HG03432 (cell line): Measurements from ENCODE around the gene NCOA5.
A peak's percentile ranks its signal among the peaks of the same experiment; 100 is the strongest.

Experiments used
- ATAC-seq: cut with Tn5 transposase; IDR thresholded peaks from one replicate; pipeline ENCODE4 v1.9.1; 2021; ENCODE audit warnings: mild to moderate bottlenecking, moderate library complexity; ENCODE audit not compliant: unreplicated experiment

Gene NCOA5

GRCh38 chr20:46089417-46090388 lies at the start of gene NCOA5:
TSS of gene NCOA5 (minus strand) at chr20:46089962. CDS start at chr20:46079424, 10,538 bp downstream.
- ATAC-seq: peak; percentile 81

GRCh38 chr20:46139266-46139889 lies 49.6 kb upstream of the NCOA5 start:
- no peak for ATAC-seq

- no peak for ATAC-seq
These were observed 48.1 kb upstream of the NCOA5 start for GRCh38 chr20:46137816-46138215.

GRCh38 chr20:46135856-46136633 lies 46.3 kb upstream of the NCOA5 start:
- ATAC-seq: no peak

GRCh38 chr20:46134716-46135115 lies 45.0 kb upstream of the NCOA5 start:
- ATAC-seq: no peak

GRCh38 chr20:46133886-46134654 lies 44.3 kb upstream of the NCOA5 start:
- ATAC-seq: no peak

- peak; percentile 49 for ATAC-seq
These were observed 43.0 kb upstream of the NCOA5 start for GRCh38 chr20:46132705-46133120.

GRCh38 chr20:46131396-46131795 lies 41.6 kb upstream of the NCOA5 start:
- ATAC-seq: no peak

GRCh38 chr20:46130534-46130933 lies 40.8 kb upstream of the NCOA5 start:
- ATAC-seq: no peak

GRCh38 chr20:46129955-46130481 lies 40.3 kb upstream of the NCOA5 start:
- ATAC-seq: no peak

- no peak for ATAC-seq
These were observed 38.8 kb upstream of the NCOA5 start for GRCh38 chr20:46128310-46129151.

GRCh38 chr20:46127396-46128010 lies 37.7 kb upstream of the NCOA5 start:
- no peak for ATAC-seq

- ATAC-seq: no peak
These were observed 36.8 kb upstream of the NCOA5 start for GRCh38 chr20:46126440-46127056.

GRCh38 chr20:46123482-46124245 lies 33.9 kb upstream of the NCOA5 start:
- no peak for ATAC-seq

- ATAC-seq: no peak
These were observed 33.0 kb upstream of the NCOA5 start for GRCh38 chr20:46122516-46123481.

- no peak for ATAC-seq
These were observed 32.3 kb upstream of the NCOA5 start for GRCh38 chr20:46122071-46122470.
